ENCODE measurements around the gene ZRANB1.

ZRANB1 gene

GRCh38 chr10:125006188-125006680, 64.3 kb downstream of the ZRANB1 start:
- DNase-seq (ENCODE audit: low read depth) = no peak

GRCh38 chr10:125006921-125007426, 65.1 kb downstream of the ZRANB1 start:
- DNase-seq (ENCODE audit: low read depth) = peak; percentile 73

- DNase-seq (ENCODE audit: low read depth) = no peak
These were observed 65.5 kb downstream of the ZRANB1 start for GRCh38 chr10:125007436-125007835.

DNA sequence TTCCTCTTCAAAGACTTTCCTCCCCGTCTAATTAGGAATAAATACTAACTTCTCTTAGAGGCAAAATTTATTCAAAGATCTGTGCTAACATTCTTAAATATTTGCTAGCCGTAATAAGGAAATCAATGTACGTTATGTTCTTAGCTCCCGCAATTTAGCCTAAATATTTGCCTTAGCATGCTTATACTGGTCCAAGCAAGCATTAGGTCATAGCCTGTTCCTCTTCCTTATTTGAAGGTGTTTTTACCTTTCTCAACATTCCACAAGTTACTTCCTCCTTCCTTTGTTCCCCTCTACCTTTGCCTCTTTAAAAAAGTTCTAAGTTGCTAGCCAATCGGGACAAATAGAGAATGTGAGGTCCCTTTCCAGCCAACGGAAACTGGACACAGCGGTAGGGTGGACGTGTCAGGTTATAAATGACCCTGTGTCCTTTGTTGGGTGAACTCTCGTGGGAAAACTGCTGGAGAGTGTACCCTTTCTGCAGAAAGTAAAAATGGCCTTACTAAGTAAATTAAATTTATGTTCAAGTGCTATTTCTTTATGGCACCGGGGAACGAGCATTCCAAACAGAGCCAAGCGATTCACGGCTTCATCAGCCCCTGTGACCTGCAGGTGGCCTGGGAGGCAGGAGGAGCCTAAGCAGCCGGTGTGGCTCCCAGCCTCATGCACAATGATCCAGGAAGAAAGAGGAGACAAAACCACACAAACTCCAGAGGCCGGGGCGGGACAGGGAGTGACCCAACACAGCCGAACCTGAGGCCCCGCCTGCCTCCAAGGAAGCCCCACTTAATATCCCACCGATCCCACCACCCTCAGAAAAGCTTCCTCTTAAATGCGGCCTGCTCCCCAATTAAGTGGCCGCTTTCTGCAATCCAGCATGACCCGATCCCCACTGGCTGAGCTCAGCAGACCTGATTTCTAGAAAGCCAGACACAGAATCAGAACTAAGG, 67.0 kb downstream of the ZRANB1 start:
- no peak for DNase-seq (ENCODE audit: low read depth)

DNA sequence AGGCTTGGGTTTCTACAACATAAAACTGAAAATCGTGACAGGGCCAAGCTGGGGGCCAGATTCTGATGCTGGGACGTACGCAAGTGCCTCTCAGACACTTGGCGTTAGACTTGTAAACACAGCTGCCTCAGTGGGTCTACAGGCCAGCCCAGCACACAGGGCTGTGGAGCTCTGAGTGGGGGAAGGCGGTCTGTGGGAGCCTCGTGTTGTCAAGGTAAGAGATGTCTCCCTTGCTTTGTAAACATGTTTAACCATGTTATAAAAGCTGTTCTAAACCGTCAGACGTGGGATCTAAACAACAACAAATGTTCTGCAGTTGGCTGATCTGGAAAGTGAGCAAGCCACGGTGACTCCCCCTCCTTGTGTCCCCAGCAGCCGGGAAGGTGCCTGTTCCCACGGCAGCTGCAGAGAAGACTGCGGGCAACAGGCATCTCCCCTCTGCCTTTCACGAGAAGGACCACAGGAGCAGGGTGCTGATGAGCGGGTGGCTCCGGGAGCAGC, 67.8 kb downstream of the ZRANB1 start:
- DNase-seq (ENCODE audit: low read depth) = no peak

DNA sequence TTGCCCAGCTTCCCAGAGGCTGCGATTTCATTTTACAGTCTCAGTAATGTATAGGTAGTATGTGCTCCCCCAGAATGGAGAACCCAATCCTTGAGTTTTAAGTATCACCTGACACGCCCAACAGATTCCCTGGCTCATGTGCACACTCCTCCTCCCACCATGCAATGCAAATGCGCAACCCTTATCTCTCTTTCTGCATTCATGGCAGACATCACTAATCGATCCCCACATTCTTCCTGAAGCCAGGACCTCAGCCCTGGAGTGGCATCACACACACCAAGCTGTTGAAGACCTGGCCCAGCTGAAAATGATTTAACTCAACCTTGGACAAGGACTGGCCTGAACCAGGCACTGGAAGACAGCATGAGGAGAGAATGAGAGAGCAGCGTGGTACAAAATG, 68.4 kb downstream of the ZRANB1 start:
- DNase-seq (ENCODE audit: low read depth) = no peak

DNA sequence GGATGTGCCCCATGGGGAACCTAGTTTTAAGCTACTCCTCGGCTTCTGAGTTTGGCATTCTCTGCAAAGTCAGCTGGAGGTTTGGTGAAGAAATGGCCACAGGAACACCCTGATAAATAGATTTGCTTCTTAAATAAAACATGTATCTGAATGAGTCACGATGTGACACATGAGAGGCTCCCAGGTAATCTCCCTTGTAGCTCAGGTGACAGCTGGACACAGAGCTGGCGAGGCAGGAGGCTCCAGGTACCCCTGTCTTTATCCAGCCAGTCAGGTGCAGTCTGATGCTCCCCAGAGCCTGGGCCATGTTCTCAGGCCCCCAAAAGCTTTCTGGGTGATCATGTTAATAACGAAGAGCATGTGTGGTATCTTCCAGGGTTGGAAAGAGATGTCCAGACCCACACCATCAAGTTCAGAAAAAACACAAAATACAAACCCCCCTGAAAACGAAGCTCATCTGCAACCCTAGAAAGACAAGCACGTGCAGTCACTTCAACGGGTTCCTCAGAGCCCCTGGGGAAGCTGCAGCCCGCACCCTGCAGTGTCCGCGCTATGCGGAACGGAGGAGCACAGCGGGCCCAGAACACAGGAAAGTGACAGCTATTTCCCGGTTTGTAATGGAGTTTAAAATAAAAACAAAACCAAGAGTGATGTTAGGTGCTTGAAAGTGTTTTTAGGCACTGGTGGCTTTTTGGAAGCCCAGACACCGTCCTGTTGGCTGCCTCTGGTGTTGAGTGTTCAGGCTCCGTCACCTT, 69.4 kb downstream of the ZRANB1 start:
- no peak for DNase-seq (ENCODE audit: low read depth)

- DNase-seq (ENCODE audit: low read depth) = no peak
These were observed 70.2 kb downstream of the ZRANB1 start for GRCh38 chr10:125011926-125012705.

DNA sequence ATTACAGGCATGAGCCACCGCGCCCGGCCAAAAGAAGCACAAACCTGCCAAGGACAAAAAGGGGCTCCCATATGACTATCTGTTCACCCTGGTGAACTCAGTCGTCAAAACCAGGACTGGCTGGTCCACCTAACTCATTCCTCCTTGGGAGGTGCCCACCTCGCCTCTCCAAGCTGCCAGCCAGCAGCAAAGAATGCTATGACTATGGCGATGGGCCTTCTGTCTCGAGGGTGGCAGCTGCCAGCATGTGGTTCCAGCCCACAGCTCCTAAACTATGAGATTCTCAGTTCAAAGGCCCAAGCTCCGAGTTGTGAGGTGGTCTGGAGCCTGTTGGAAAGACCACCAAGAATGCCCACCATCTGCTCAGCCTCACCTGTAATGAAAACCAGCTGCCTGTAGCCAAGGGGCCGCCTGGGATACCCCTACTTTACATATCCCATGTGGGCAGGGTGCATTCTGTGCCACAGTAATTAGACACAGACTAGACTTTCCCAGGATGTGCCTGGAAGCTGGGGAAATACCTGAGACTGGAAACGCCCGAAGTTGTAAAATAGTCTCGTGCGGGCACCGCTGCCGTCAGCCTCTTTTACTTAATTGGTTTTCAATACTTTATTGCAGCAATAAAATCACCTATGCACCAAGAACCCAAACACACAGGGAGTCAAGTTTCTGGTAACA, 71.1 kb downstream of the ZRANB1 start:
- DNase-seq (ENCODE audit: low read depth) = no peak

DNA sequence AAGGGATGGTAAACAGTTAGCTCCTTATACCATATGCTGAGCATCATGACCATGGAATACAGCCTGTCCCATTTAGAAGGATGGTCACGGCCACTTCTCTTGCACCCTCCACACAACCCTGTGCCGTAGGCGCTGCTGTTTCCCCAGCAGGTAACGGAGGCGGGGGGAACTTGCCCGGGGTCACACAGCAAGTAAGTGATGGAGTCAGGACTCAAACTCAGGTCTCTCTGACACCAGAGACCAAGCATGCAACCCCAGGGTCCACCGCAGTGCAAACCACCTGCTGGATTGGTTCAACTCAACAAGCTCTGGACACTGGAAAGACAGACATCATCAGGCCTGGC, 71.6 kb downstream of the ZRANB1 start:
- DNase-seq (ENCODE audit: low read depth) = no peak

GRCh38 chr10:125014086-125014830, 72.3 kb downstream of the ZRANB1 start:
- no peak for DNase-seq (ENCODE audit: low read depth)

DNA sequence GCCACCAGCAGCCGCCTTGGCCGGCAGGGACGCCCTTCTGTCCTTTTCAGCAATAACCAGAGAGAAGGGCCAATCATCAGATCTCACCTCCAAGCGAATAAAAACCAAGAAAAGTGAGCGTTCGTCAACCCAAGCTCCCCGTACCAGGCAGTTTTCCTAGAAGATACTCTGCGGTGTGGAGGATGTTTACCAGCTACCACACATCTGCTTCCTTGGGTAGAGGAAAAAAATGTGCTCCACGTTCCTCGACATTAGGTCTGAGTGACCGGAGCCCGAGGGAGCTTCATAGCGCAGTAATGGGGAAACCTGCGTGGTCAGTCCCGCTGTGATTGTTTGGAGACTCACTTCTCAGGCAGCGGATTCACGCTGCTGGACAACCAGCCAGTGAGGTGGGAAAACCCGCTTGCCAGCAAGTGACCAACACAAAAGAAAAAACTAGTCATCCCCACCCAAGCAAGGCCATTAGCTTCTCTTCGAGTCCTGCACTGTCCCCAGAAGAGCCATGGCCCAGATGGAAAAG, 73.0 kb downstream of the ZRANB1 start:
- no peak for DNase-seq (ENCODE audit: low read depth)

- DNase-seq (ENCODE audit: low read depth) = no peak
These were observed 73.5 kb downstream of the ZRANB1 start for GRCh38 chr10:125015356-125015944.

GRCh38 chr10:125016123-125016522, 74.2 kb downstream of the ZRANB1 start:
- DNase-seq (ENCODE audit: low read depth) = no peak

GRCh38 chr10:125016611-125017202, 74.8 kb downstream of the ZRANB1 start:
- DNase-seq (ENCODE audit: low read depth) = no peak

DNA sequence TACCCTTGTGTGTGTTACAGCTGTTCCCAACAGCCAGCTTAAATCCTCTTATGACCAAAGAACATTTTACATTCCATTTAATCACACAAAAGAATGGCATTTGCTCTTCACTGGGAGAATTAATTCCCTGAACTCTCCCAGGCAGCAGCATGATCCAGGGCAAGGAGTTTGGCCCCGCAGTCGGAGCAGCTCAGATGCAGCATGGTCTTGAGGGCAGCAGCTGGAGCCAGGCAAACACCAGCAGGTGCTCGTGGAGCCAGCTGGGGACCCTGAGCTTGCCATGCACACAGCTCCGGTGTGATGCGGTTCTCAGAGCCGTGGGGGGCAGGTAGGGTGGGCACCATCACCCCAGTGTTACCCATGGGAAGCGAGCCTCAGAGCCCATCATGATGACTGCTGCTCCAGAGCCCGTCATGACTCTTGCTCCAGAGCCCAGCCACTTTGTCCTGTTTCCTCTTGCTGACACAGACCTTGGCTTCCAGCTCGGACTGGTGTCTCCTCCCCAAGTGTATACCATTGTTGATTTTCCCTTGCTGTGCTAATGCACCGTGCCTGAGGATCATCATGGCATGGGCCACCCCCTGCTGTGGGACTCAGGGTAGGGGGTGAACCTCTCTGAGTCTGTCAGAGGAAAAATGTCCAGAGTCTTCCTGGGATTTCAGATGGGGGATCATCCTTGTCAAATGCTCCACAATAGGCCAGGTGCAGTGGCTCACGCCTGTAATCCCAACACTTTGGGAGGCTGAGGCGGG, 75.8 kb downstream of the ZRANB1 start:
- no peak for DNase-seq (ENCODE audit: low read depth)

DNA sequence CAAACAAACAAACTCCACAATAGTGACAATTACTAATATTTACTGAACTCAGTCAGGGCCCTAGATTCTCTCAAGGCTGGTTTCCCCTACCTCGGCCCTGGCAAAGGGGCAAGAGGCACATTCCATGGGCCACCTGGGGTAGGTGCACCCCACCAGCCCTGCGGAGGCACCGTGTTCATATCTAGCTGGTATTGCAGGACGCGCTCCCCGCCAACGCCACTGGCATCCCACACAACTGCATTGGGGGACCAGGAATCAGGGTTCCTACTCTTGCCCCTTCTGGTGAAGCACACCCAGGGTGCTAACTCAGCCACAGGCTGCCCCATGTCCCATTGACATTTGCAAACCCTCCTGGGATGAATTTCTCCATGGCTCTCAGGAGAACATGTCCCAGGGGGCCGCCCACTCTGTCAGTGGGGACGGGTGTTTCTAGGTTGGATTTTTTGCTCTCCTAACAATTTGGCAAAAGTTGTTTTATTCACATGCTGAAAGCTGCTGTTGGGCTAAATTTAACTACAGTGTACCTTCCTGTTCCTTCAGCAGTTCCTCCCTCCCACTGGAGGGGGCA, 76.7 kb downstream of the ZRANB1 start:
- DNase-seq (ENCODE audit: low read depth) = no peak

DNA sequence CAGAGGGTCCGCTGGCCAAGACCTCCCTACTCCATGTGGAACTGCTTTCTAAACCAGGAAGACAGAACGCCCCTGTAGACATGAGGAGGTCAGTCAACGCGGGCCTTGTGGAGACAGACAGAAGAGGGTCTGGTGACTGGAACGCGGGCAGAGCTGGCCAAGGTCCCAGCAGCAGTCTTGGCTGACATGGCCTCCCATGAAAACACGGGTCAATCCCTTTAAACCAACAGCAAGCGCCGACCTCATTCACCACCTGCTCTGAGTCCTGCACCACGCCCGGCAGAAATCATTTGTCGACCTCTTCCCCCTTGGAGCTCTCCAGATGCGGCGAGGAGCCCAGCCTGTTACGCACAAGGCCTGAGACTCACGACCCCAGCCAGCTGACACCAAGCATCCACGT, 78.5 kb downstream of the ZRANB1 start:
- no peak for DNase-seq (ENCODE audit: low read depth)

Measured in GM04503 (cell line).